Right atrium auricular region (tissue), 2 donors: ENCODE data around the gene PALLD. TPM values are rescaled to one million over a fixed set of nuclear protein-coding genes. Genes with fewer than 3 reads are reported as not detected.

Experiments
- DNase-seq: peaks from one replicate; pipeline ENCODE4 v3.0.0-alpha.2; 2019; ENCODE audit warnings: low spot score
- H3K27ac ChIP-seq, 2 donors: fragments of 200-600 bp; sonication (generic); 1 replicate in 1 of 2; 2 replicates in 1 of 2; pipeline ENCODE4 v1.5.1; 2016 to 2019
- H3K27me3 ChIP-seq, 2 donors: fragments of 200-600 bp; sonication (generic); one replicate each; pipeline versions ENCODE4 v1.5.1 to v1.6.0; 2017 to 2019
- H3K36me3 ChIP-seq: fragments of 200-600 bp; sonication (generic); one replicate; pipeline ENCODE4 v1.5.1; 2016
- H3K4me1 ChIP-seq, 2 donors: fragments of 200-600 bp; sonication (generic); one replicate each; pipeline versions ENCODE4 v1.5.1 to v1.6.0; 2017 to 2019
- H3K4me3 ChIP-seq, 2 donors: fragments of 200-600 bp; sonication (generic); 1 replicate in 1 of 2; 2 replicates in 1 of 2; pipeline ENCODE4 v1.5.1; 2017 to 2019; ENCODE audit warnings: mild to moderate bottlenecking in 1 of 2, moderate library complexity in 1 of 2
- H3K9me3 ChIP-seq, 2 donors: fragments of 200-600 bp; sonication (generic); one replicate each; pipeline ENCODE4 v1.5.1; 2019
- CTCF ChIP-seq, 2 donors: fragments of 200-600 bp; sonication (generic); IDR thresholded peaks; one replicate each; pipeline ENCODE4 v1.5.1; 2019; ENCODE audit warnings: antibody characterized with exemption in 2 of 2
- total RNA-seq, 2 donors: library from RNA; depleted of rRNA; stranded (reverse); fragments of >200 nt; gene quantifications; one replicate each; pipeline ENCODE4 v1.1.0, GENCODE V29; 2016

PALLD gene
- total RNA-seq, 2 donors from 2014 or later, result 764 to 782 TPM

GRCh38 chr4:168731006-168731636 is 234.3 kb downstream of the PALLD start:
- Histone ChIP-seq H3K9me3 (no peaks in the 10 kb centered on the region), H3K27me3 (no peaks in the 10 kb centered on the region), H3K36me3 (no peaks in the 10 kb centered on the region), H3K4me3 (no peak overlapping the region), H3K4me1 (peaks cover 0 to 27% of the 10 kb centered on the region in 2 donors), H3K27ac (no peak overlapping the region)
- no peak for TF ChIP-seq CTCF (IDR thresholded peaks at IDR 0.05)
- DNase-seq, result no peak

- no peak for TF ChIP-seq CTCF (IDR thresholded peaks at IDR 0.05)
- no peak overlapping the region for H3K27ac ChIP-seq
- H3K4me1 ChIP-seq, result peaks cover 0 to 28% of the 10 kb centered on the region in 2 donors
- H3K36me3 ChIP-seq, result no peaks in the 10 kb centered on the region
- H3K4me3 ChIP-seq, result no peak overlapping the region
- H3K27me3 ChIP-seq, result no peaks in the 10 kb centered on the region
- DNase-seq, result no peak
- H3K9me3 ChIP-seq, result no peaks in the 10 kb centered on the region
Measured at GRCh38 chr4:168731706-168732414, 235.0 kb downstream of the PALLD start.

DNA sequence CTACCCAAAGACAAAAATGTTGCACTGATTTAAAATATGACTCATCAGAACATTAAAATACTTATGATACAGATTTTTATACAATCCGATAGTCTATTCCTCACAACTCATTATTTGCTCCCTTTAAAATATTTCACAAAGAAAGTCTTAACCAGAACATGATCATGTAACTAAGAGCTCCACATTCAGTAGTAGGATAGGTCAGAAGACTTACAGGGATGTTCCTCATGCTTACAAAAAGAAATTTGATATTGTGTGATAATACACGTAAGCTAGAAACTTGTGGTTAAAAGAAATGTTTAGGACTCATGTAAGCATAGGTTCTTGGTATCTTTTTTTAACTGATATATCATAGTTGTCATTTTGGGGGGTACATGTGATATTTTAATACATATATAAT is 235.9 kb downstream of the PALLD start:
- peaks cover 0 to 28% of the 10 kb centered on the region in 2 donors for H3K4me1 ChIP-seq

GRCh38 chr4:168734703-168735678 is 238.1 kb downstream of the PALLD start:
- H3K27ac ChIP-seq, result peak overlapping the region; percentile 29 to 62

More for the DNA sequence above, 235.9 kb downstream of the PALLD start:
- no peaks in the 10 kb centered on the region for H3K9me3 ChIP-seq
- no peaks in the 10 kb centered on the region for H3K36me3 ChIP-seq
- no peak overlapping the region for H3K4me3 ChIP-seq
- no peak overlapping the region for H3K27ac ChIP-seq
- no peak for DNase-seq
- no peaks in the 10 kb centered on the region for H3K27me3 ChIP-seq
- TF ChIP-seq CTCF (IDR thresholded peaks at IDR 0.05), result no peak

More at GRCh38 chr4:168734703-168735678, 238.1 kb downstream of the PALLD start:
- Histone ChIP-seq H3K4me1 (peaks cover 0 to 28% of the 10 kb centered on the region in 2 donors), H3K27me3 (no peaks in the 10 kb centered on the region), H3K36me3 (no peaks in the 10 kb centered on the region), H3K9me3 (no peaks in the 10 kb centered on the region), H3K4me3 (no peak overlapping the region)
- DNase-seq, result no peak
- TF ChIP-seq CTCF (IDR thresholded peaks at IDR 0.05), result no peak
